Mesenchymal stem cell (in vitro differentiated cells and primary cell): ENCODE measurements around the gene FSTL4.

Experiments
- DNase-seq: peaks from one replicate; pipeline ENCODE4 v3.0.0-alpha.2; 2013
- H2AFZ ChIP-seq: one replicate; pipeline ENCODE4 v1.6.1; 2013; ENCODE audit warnings: low read depth, mild to moderate bottlenecking, control low read depth, inconsistent platforms, low read length, moderate library complexity
- H2AK5ac ChIP-seq: 2 replicates; pipeline ENCODE4 v1.6.1; 2013; ENCODE audit warnings: low read length, moderate library complexity, mild to moderate bottlenecking, inconsistent platforms; ENCODE audit not compliant: severe bottlenecking
- H2BK120ac ChIP-seq: one replicate; pipeline ENCODE4 v1.6.1; 2013; ENCODE audit warnings: low read depth, mild to moderate bottlenecking, inconsistent platforms, low read length, moderate library complexity
- H2BK12ac ChIP-seq, 2 experiments: one replicate each; pipeline ENCODE4 v1.6.1; 2013; ENCODE audit warnings: inconsistent platforms in 2 of 2, low read length in 2 of 2, mild to moderate bottlenecking in 2 of 2, moderate library complexity in 2 of 2, control low read depth in 1 of 2
- H2BK15ac ChIP-seq: one replicate; pipeline ENCODE4 v1.6.1; 2013; ENCODE audit warnings: mild to moderate bottlenecking, low read depth, inconsistent platforms; ENCODE audit not compliant: poor library complexity, severe bottlenecking
- H2BK5ac ChIP-seq: 2 replicates; pipeline ENCODE4 v1.6.1; 2013; ENCODE audit warnings: low read depth, mild to moderate bottlenecking, low read length, control low read depth, inconsistent platforms; ENCODE audit not compliant: poor library complexity, severe bottlenecking
- H3K14ac ChIP-seq, 2 experiments: one replicate each; pipeline ENCODE4 v1.6.1; 2013; ENCODE audit warnings: inconsistent platforms in 2 of 2, low read length in 2 of 2, control low read depth in 1 of 2, mild to moderate bottlenecking in 1 of 2, moderate library complexity in 1 of 2
- H3K18ac ChIP-seq, 2 experiments: one replicate each; pipeline ENCODE4 v1.6.1; 2013; ENCODE audit warnings: inconsistent platforms in 2 of 2, low read length in 2 of 2, control low read depth in 1 of 2, low read depth in 1 of 2, mild to moderate bottlenecking in 1 of 2
- H3K23ac ChIP-seq, 2 experiments: one replicate each; pipeline ENCODE4 v1.6.1; 2013; ENCODE audit warnings: inconsistent platforms in 2 of 2, low read length in 2 of 2, mild to moderate bottlenecking in 2 of 2, moderate library complexity in 2 of 2, control low read depth in 1 of 2
- H3K27ac ChIP-seq: 2 replicates; pipeline ENCODE4 v1.5.1; 2013; ENCODE audit warnings: mild to moderate bottlenecking, moderate library complexity, low read length, control low read depth, inconsistent platforms; ENCODE audit not compliant: poor library complexity, severe bottlenecking
- H3K27me3 ChIP-seq, 2 experiments: 2 replicates each; pipeline versions ENCODE4 v1.6.1 to v1.7.0; 2013; ENCODE audit warnings: low read length in 2 of 2, mild to moderate bottlenecking in 2 of 2, moderate library complexity in 2 of 2, control low read depth in 1 of 2, inconsistent platforms in 1 of 2; ENCODE audit not compliant: control insufficient read depth in 1 of 2, insufficient read depth in 1 of 2
- H3K36me3 ChIP-seq, 2 experiments: 2 replicates each; pipeline versions ENCODE4 v1.6.1 to v1.7.0; 2013; ENCODE audit warnings: low read length in 2 of 2, control low read depth in 1 of 2, inconsistent platforms in 1 of 2, low read depth in 1 of 2, mild to moderate bottlenecking in 1 of 2; ENCODE audit not compliant: insufficient read depth in 2 of 2, control insufficient read depth in 1 of 2
- H3K4ac ChIP-seq, 2 experiments: one replicate each; pipeline ENCODE4 v1.6.1; 2013; ENCODE audit warnings: inconsistent platforms in 2 of 2, low read length in 2 of 2, mild to moderate bottlenecking in 2 of 2, moderate library complexity in 2 of 2, control low read depth in 1 of 2, low read depth in 1 of 2
- H3K4me1 ChIP-seq: 2 replicates; pipeline ENCODE4 v1.6.1; 2013; ENCODE audit warnings: low read depth, low read length, control low read depth; ENCODE audit not compliant: control insufficient read depth, insufficient read depth
- H3K4me2 ChIP-seq: 2 replicates; pipeline ENCODE4 v1.6.1; 2013; ENCODE audit warnings: low read length, mild to moderate bottlenecking, inconsistent platforms; ENCODE audit not compliant: poor library complexity, severe bottlenecking
- H3K4me3 ChIP-seq, 2 experiments: 2 replicates each; pipeline versions ENCODE4 v1.5.1 to v1.7.0; 2013; ENCODE audit warnings: low read length in 2 of 2, mild to moderate bottlenecking in 2 of 2, control low read depth in 1 of 2, low read depth in 1 of 2; ENCODE audit not compliant: insufficient read depth in 1 of 2
- H3K79me1 ChIP-seq: replicated peaks from 2 replicates; pipeline ENCODE4 v1.6.1; 2013; ENCODE audit warnings: mild to moderate bottlenecking, control low read depth, low read length, inconsistent platforms; ENCODE audit not compliant: poor library complexity, severe bottlenecking
- H3K9ac ChIP-seq: 2 replicates; pipeline ENCODE4 v1.7.0; 2013; ENCODE audit warnings: mild to moderate bottlenecking, low read length, moderate library complexity
- H3K9me3 ChIP-seq: 2 replicates; pipeline ENCODE4 v1.7.0; 2013; ENCODE audit warnings: mild to moderate bottlenecking, low read length; ENCODE audit not compliant: control insufficient read depth
- H4K8ac ChIP-seq: one replicate; pipeline ENCODE4 v1.6.1; 2013; ENCODE audit warnings: inconsistent platforms, mild to moderate bottlenecking, low read length, moderate library complexity
- H4K91ac ChIP-seq: one replicate; pipeline ENCODE4 v1.6.1; 2013; ENCODE audit warnings: mild to moderate bottlenecking, low read length, inconsistent platforms
- WGBS: methylation state at CpG from one replicate; pipeline ENCODE4 v1.1.7; 2013; ENCODE audit warnings: mixed read lengths; 5-methylcytosine and 5-hydroxymethylcytosine counted together

FSTL4 gene

DNA sequence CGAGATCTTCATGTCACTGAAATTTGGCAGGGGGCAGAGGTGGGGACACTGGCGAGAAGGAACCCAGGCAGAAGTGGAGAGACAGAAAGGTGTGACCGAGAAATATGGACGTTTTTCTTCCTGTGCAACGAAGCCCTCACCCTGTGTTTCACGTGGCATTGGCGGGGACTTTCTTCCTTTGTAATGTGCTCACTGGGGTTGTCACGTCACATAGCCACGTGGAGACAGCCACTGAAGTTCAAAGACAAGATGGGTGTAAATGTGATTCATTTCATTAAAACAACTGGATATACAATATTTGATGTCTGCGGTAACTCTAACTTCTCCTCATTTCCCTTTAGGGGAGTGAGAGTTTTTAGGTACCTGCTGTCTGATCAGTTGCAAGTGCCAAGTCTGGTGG lies 225.7 kb downstream of the FSTL4 start:
- Histone ChIP-seq H3K23ac (no peak overlapping the region), H3K4me1 (no peaks in the 10 kb centered on the region), H3K4me3 (no peak overlapping the region), H2AK5ac (no peak overlapping the region), H3K9me3 (no peaks in the 10 kb centered on the region), H3K4me2 (no peak overlapping the region), H2BK5ac (no peak overlapping the region), H3K27ac (no peak overlapping the region), H3K79me1 (no peaks in the 10 kb centered on the region), H2BK15ac (no peak overlapping the region), H2AFZ (no peak overlapping the region), H3K27me3 (peaks cover 26 to 90% of the 10 kb centered on the region in 2 experiments), H3K4ac (no peak overlapping the region), H3K36me3 (no peaks in the 10 kb centered on the region), H2BK120ac (no peak overlapping the region), H2BK12ac (no peak overlapping the region), H4K8ac (no peak overlapping the region), H3K18ac (no peak overlapping the region), H4K91ac (no peak overlapping the region), H3K9ac (no peak overlapping the region), H3K14ac (no peak overlapping the region)
- DNase-seq: no peak
- whole genome bisulfite sequencing: 66% methylated on average over 7 of the region's 10 CpGs

DNA sequence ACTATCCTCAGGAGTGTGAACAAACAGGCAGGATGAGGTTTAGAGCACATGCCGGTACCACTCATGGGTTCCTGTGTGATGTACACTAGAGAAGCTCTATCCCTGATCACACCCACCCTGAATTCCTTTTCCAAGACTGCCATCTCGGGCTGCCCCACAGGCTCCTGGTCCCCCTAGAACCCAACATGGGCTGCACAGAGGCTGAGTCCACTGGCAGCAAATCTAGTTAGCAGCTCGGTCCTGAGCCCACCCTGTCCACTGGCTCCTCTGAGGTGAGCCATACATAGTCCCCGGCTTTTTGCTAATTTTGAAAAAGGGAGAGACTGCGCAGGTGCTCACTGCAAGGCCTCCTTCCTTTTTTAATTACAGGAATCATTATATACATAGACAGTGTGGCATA lies 227.0 kb downstream of the FSTL4 start:
- Histone ChIP-seq H3K27ac (no peak overlapping the region), H2BK12ac (no peak overlapping the region), H3K4me2 (no peak overlapping the region), H2BK15ac (no peak overlapping the region), H3K36me3 (no peaks in the 10 kb centered on the region), H3K23ac (no peak overlapping the region), H3K4me1 (no peaks in the 10 kb centered on the region), H3K14ac (no peak overlapping the region), H2BK5ac (no peak overlapping the region), H3K79me1 (no peaks in the 10 kb centered on the region), H3K18ac (no peak overlapping the region), H3K9me3 (peaks cover 4% of the 10 kb centered on the region), H3K27me3 (peaks cover 21 to 87% of the 10 kb centered on the region in 2 experiments), H3K9ac (no peak overlapping the region), H3K4me3 (no peak overlapping the region), H2AK5ac (no peak overlapping the region), H2AFZ (no peak overlapping the region), H2BK120ac (no peak overlapping the region), H3K4ac (no peak overlapping the region), H4K8ac (no peak overlapping the region), H4K91ac (no peak overlapping the region)
- WGBS: 86% methylated on average over 4 of the region's 5 CpGs
- DNase-seq: no peak

GRCh38 chr5:133384903-133385302 lies 227.4 kb downstream of the FSTL4 start:
- Histone ChIP-seq H2AK5ac (no peak overlapping the region), H3K4me3 (no peak overlapping the region), H2AFZ (no peak overlapping the region), H3K23ac (no peak overlapping the region), H3K14ac (no peak overlapping the region), H3K9ac (no peak overlapping the region), H2BK15ac (no peak overlapping the region), H3K18ac (no peak overlapping the region), H2BK12ac (no peak overlapping the region), H3K4me2 (no peak overlapping the region), H3K27me3 (peaks cover 21 to 84% of the 10 kb centered on the region in 2 experiments), H3K27ac (no peak overlapping the region), H3K9me3 (peaks cover 4% of the 10 kb centered on the region), H3K4ac (no peak overlapping the region), H3K4me1 (no peaks in the 10 kb centered on the region), H3K36me3 (no peaks in the 10 kb centered on the region), H3K79me1 (no peaks in the 10 kb centered on the region), H4K91ac (no peak overlapping the region), H2BK120ac (no peak overlapping the region), H2BK5ac (no peak overlapping the region), H4K8ac (no peak overlapping the region)
- WGBS: 88% methylated on average over 9 of the region's 9 CpGs
- no peak for DNase-seq

GRCh38 chr5:133384120-133384855 lies 228.1 kb downstream of the FSTL4 start:
- Histone ChIP-seq H3K4me1 (no peaks in the 10 kb centered on the region), H2AFZ (no peak overlapping the region)
- WGBS: 81% methylated on average over 12 of the region's 12 CpGs

More at GRCh38 chr5:133384120-133384855, 228.1 kb downstream of the FSTL4 start:
- H3K4me2 ChIP-seq: no peak overlapping the region
- H2BK120ac ChIP-seq: no peak overlapping the region
- no peak overlapping the region for H3K9ac ChIP-seq
- H3K4ac ChIP-seq: no peak overlapping the region
- H3K23ac ChIP-seq: no peak overlapping the region
- peak overlapping the region in 1 of 2 experiments; percentile 0 for H3K14ac ChIP-seq
- no peak overlapping the region for H4K8ac ChIP-seq
- no peak overlapping the region for H4K91ac ChIP-seq
- peaks cover 7% of the 10 kb centered on the region for H3K9me3 ChIP-seq
- no peak overlapping the region for H2BK12ac ChIP-seq
- no peaks in the 10 kb centered on the region for H3K36me3 ChIP-seq
- peaks cover 20 to 77% of the 10 kb centered on the region in 2 experiments for H3K27me3 ChIP-seq
- no peak for DNase-seq
- no peak overlapping the region for H2BK5ac ChIP-seq
- H2AK5ac ChIP-seq: no peak overlapping the region
- H3K18ac ChIP-seq: no peak overlapping the region
- H3K4me3 ChIP-seq: no peak overlapping the region
- no peaks in the 10 kb centered on the region for H3K79me1 ChIP-seq
- no peak overlapping the region for H2BK15ac ChIP-seq
- no peak overlapping the region for H3K27ac ChIP-seq
